ENCODE measurements around the gene EIPR1.

EIPR1 gene

GRCh38 chr2:3303583-3304406 is 73.8 kb downstream of the EIPR1 start:
- DNase-seq (ENCODE audit: low read depth): peak; percentile 85

- no peak for DNase-seq (ENCODE audit: low read depth)
Measured at GRCh38 chr2:3302751-3303582, 74.7 kb downstream of the EIPR1 start.

GRCh38 chr2:3302421-3302750 is 75.2 kb downstream of the EIPR1 start:
- no peak for DNase-seq (ENCODE audit: low read depth)

- DNase-seq (ENCODE audit: low read depth): peak; percentile 40
Measured at GRCh38 chr2:3301001-3301400, 76.6 kb downstream of the EIPR1 start.

GRCh38 chr2:3300224-3300995 is 77.2 kb downstream of the EIPR1 start:
- DNase-seq (ENCODE audit: low read depth): no peak

GRCh38 chr2:3299703-3300102 is 77.9 kb downstream of the EIPR1 start:
- no peak for DNase-seq (ENCODE audit: low read depth)

- DNase-seq (ENCODE audit: low read depth): no peak
Measured at GRCh38 chr2:3299130-3299529, 78.5 kb downstream of the EIPR1 start.

- DNase-seq (ENCODE audit: low read depth): peak; percentile 22
Measured at GRCh38 chr2:3298191-3298590, 79.4 kb downstream of the EIPR1 start.

- no peak for DNase-seq (ENCODE audit: low read depth)
Measured at GRCh38 chr2:3297523-3297922, 80.1 kb downstream of the EIPR1 start.

- no peak for DNase-seq (ENCODE audit: low read depth)
Measured at GRCh38 chr2:3296182-3296972, 81.2 kb downstream of the EIPR1 start.

GRCh38 chr2:3294493-3294892 is 83.1 kb downstream of the EIPR1 start:
- DNase-seq (ENCODE audit: low read depth): no peak

- DNase-seq (ENCODE audit: low read depth): no peak
Measured at GRCh38 chr2:3294069-3294468, 83.5 kb downstream of the EIPR1 start.

GRCh38 chr2:3293221-3293620 is 84.4 kb downstream of the EIPR1 start:
- no peak for DNase-seq (ENCODE audit: low read depth)

GRCh38 chr2:3292416-3292815 is 85.2 kb downstream of the EIPR1 start:
- no peak for DNase-seq (ENCODE audit: low read depth)

GRCh38 chr2:3291750-3292149 is 85.9 kb downstream of the EIPR1 start:
- DNase-seq (ENCODE audit: low read depth): no peak

- no peak for DNase-seq (ENCODE audit: low read depth)
Measured at GRCh38 chr2:3291113-3291512, 86.5 kb downstream of the EIPR1 start.

GRCh38 chr2:3290655-3291054 is 87.0 kb downstream of the EIPR1 start:
- no peak for DNase-seq (ENCODE audit: low read depth)

GRCh38 chr2:3289971-3290370 is 87.6 kb downstream of the EIPR1 start:
- no peak for DNase-seq (ENCODE audit: low read depth)

- no peak for DNase-seq (ENCODE audit: low read depth)
Measured at GRCh38 chr2:3289526-3289925, 88.1 kb downstream of the EIPR1 start.

- DNase-seq (ENCODE audit: low read depth): no peak
Measured at GRCh38 chr2:3289171-3289515, 88.5 kb downstream of the EIPR1 start.

- DNase-seq (ENCODE audit: low read depth): no peak
Measured at GRCh38 chr2:3288470-3289170, 89.0 kb downstream of the EIPR1 start.

Measured in iris pigment epithelial cell (primary cell).